Amygdala (tissue), 56 donors: ENCODE measurements around the gene CDKN2A.

Experiments used
- DNase-seq, 56 donors: peaks; one replicate each; lab custom pipeline; 2025; lab: John Stamatoyannopoulos, UW

Gene CDKN2A

DNA sequence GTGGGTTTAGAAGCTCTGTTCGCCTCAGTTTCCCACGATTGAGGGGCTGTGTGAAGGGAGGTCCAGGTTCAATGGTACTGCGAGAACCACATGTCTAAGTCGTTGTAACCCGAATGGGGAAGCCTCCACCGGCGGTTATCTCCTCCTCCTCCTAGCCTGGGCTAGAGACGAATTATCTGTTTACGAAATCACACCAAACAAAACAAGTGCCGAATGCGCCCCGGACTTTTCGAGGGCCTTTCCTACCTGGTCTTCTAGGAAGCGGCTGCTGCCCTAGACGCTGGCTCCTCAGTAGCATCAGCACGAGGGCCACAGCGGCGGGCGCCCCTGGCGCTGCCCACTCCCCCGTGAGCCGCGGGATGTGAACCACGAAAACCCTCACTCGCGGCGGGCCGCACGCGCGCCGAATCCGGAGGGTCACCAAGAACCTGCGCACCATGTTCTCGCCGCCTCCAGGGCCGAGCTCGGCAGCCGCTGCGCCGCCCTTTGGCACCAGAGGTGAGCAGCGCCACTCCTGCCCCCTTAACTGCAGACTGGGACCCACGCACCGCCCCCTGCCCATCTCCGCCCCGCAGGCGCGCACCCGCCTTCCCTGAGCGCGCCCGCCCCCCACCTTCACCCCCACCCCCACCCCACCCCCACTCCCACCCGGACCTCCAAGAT, at the start of gene CDKN2A:
TSS of gene CDKN2A (minus strand) at position 500 of the 663 bp plus-strand sequence.
- DNase-seq: peak in 10 of 56 donors; percentile 5 to 55 (median 44)

DNA sequence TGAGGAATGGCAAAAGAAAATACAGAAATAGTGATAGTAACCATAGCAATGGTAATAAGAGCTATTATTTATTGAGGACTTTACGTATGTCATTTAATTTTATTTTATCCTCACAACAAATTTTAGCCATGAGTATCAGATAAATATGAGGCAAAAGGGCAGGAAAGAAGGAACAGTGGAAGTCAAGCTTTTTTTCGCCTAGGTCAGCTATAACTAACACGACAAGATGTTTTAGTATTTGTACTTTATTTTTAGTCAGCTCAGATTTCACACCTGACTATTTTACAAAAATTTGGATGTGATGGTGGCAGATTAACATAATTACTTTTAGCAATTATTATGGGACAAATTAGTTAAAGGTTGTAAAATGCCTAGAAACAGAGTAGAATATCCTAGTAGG, 49.7 kb upstream of the CDKN2A start:
- DNase-seq: no peak

DNA sequence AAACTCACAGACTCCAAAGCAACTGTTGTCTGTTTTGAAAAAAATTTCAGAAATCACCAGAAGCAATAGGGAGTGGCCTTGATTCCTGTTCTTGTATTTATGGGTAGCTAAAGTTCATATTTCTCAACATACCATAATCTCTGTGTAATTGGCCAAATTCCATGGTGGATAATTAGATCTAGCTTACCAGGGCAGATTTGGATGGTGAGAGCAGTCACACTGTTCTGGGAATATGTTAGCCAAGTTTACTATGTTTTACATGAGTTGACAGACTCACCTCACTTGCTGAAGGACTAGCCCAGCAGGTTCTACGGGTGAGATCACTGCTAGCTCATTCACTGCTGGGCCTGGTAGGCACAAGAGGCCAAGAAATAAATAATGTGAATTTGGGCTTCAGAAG, 47.6 kb upstream of the CDKN2A start:
- DNase-seq: no peak

DNA sequence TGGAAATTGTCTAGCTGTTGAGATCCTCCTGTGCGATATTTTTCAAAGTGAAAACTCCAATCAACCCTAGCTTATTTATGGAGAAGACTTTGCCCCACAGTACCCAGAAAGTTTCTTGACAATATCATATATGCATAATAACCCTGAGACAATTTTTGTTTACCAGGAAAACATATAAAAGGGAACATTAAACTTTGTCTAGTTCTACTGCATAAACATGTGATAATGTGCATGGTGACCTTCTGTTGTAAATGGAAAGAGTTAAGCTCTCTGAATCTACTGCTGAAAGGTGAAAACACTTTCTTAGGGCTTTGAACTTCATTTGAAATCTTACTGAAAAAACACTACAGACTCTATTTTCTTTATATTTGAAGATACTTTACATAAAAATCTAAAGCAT, 47.2 kb upstream of the CDKN2A start:
- no peak for DNase-seq

DNA sequence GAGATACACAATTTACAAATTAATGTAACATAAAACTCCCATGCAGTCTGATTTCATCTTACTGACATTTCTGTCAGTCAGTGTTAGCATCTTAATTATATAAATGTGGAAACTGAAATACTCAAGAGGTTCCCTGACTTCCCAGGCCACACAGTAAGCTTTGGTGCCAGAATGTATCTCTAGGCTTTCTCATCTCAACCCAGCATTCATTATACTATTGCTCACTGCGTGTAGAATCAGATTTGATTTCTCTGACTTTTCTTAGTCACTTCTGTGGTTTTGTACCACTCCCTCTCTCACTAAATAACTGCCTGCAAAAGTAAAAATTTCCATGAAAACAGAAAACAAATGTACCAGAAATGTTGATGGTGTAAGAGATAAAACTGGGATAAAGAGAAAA, 46.6 kb upstream of the CDKN2A start:
- DNase-seq: no peak

DNA sequence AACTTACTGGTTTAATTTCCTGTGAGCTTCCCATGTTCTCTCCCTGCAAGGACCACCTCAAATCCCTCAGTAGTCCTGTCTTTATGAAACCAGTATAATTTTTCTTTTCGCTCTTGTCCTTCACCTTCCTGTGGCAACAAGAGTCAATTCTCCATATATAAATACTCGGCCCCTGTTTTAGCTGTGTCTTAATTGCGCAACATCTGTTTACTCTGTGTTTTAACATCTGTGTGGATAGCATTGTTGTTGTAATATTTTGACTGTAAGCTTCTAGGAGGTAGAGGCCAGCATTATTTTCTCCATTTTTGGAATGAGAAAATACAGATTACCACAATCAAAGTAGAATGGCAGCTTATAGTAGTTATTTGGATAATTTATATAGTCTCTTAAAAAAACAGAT, 45.1 kb upstream of the CDKN2A start:
- no peak for DNase-seq

DNA sequence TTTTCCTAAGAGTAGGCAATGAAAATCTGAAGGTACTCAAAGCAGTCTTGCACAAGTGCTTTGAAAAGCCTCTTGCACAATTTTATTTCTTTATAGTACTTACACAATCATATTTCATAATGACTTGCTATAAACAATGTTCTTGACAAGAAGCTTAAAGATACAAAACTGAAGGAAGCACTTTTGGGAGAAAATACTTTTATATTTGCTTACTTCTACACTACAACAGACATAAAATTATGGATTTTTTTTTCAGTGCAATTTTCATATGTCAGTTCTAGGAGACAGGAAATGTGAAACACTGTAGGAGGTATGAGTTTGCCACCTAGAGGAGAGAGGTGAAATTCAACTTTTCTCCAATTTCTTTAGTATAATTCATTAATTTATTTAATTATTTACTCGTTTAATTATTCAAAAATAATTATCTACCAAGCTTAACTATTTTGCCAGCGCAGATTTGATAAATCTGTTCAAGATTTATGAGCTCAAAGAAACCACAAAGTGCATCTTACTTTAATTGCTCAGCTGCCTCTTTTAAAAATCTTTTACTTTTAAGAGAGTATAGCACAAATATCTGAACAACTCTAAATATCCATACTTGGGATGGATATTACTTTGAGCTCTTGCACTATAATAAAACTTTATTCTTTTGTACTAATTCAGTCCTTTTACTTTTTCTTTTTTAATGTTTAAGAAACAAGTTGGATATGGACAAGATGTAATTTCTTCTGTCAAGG, 43.9 kb upstream of the CDKN2A start:
- no peak for DNase-seq

DNA sequence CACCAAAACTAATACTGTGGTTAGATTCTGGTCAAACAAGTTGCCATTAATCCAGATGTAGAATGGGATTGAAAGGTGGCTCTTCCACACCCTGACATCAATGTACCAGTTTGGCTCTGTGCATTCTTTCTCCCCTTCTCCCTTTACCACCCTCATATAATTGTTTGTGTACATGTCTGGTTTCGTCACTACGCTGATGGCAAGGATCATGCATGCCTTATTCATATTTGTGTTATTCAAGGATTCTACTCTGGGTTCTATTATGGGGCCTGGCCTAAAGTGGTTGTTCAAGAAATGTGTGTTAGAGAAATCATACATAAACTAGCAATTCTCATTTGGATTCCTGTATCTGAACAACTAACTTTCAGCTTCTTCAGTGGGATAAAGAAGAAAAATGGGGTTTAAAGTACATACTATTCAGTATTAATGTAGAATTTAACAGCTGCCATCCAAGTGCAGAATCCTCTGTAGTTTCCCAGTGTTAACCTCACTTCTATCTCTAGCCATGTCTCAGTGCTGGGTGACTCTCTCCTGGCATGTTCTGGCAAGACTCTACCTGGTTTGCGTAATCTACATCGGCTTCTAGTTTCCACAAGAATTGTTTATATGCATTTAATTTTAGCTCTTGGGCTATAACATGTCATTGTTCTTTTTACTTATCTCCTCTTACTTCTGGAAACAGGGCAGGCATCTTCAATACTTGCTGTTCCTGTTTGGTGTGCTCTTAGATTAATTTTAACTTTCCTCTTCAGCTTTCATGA, 42.9 kb upstream of the CDKN2A start:
- no peak for DNase-seq

DNA sequence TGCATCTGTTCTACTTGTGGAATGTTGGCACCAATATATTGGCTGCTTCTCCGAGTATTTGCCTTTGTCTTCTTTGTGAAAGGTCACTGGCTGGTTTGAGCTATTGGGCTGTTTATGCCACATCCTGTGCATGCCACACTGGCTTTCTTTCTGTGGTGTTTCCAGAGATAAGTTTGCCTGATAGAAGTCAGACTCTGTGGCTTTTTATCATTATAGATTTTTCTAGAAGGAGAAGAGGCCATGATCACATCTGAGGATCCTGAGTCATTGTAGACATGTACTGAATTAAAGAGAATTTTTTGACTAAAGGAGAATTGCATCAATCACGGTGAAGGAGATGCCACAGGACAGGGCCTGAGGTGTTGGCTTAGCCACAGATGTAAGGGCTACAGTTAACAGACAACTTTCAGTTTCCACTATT, 41.4 kb upstream of the CDKN2A start:
- DNase-seq: no peak

DNA sequence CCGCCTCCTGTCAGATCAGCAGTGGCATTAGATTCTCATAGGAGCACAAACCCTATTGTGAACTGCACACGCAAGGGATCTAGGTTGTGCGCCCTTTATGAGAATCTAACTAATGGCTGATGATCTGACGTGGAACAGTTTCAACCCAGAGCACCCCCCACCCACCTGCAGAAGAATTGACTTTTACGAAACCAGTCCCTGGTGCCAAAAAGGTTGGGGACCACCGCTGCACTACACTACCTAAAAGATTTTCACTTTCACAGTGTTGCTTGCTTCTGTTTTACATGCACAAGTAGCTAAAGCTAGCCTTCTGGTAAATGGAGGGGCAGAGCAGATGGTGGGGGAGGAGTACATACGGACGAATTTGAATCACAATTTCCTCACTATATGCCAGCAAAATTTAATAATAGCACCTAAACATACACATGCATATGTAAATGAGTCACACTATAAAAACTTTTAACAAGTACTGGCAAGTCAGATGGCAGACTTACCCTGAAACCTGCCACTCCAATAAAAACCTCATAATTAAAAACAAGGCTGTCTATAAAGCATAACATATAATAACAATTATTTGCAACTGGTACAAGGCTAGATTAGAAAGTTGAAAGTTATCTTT, 38.9 kb upstream of the CDKN2A start:
- no peak for DNase-seq

DNA sequence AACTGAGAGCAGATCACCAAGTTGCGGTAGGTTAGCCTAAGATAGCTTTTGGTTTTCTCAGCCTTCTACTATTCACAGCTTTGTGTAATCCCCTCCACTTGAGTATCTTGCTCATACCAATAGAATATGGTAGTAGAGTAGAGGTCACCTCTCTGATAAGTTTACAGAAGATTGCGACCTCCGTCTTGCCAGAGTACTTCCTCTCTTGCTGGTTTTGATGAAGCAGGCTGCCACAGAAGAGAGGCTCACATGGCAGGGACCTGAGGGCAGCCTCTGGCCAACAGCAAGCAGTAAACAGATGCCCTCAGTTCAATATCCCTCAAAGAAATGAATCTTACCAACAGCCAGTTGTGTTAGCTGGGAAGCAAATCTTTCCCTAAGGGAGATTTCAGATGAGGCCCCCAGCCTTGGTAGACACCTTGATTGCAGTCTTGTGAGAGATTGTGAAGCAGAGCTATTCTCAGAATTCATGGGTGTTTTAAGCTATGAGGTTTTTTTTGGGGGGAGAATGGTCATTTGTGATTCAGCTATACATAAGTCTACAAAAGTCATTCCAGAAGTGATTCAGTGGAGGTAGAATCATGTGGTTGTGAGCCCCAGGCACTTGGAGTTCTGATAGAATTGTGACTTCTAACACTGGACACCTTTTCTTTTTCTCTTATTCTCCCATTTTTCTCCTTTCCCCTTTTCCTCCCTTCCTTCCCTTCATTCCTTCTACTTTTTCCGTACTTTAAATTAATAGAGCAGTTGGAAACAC, 37.6 kb upstream of the CDKN2A start:
- DNase-seq: no peak

DNA sequence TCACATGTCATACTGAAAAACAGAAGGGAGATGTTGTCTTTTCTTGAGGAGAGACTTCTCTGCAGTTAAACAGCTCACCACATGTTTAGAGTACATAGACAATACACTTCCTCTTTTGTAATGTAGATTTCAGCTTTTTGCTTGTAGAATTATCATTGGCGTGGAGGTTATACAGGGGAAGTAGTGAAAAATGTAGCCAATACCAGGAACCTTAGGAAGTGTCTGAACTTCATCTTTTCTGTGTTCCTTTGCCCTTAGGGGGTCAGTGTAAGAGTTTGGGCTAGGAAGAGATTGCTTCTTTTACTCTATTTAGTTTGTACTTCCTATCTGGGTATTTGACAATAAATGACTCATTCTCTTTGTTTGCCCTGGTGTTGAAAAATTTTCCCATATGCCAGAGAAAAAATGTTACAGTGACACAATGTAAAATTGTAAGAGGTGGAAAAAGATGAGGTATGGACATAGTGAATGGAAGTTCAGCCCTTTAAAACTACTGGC, 36.0 kb upstream of the CDKN2A start:
- DNase-seq: no peak

DNA sequence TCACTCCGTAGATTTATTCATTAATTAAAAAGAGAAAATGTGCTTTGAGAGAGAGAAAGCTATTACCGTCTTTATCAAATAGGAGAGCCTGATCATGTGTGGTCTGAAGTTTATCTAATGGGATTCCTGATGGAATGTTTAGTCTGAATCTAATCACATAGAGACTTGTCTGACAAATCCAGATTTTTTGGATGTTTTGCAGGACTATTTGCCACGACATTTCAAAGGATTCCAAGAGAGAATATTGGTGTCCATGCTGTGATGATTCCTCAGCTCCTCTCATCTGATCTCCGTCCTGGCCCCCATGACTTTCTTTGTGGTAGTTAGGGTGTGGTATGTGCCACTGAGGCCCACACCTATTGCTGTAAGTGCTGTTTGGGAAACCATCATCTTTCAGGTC, 35.0 kb upstream of the CDKN2A start:
- DNase-seq: no peak

DNA sequence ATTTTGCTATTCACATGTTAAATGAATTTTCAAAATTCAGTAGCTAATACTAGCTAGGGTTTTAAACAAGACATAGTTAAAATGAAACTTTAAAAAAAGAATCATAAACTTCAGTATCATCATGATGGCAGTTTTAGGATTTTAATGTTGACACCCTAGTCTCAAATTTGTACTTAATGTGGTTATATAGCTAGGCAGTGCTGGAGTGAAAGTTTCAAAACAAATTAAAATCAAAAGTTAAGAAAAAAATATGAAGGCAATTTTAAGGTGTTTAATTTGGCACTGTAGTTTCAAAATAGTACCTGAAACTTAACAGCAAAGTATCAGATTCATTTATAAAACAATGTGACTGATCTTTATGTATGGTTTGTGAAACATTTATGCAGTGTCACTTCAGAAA, 34.2 kb upstream of the CDKN2A start:
- no peak for DNase-seq

DNA sequence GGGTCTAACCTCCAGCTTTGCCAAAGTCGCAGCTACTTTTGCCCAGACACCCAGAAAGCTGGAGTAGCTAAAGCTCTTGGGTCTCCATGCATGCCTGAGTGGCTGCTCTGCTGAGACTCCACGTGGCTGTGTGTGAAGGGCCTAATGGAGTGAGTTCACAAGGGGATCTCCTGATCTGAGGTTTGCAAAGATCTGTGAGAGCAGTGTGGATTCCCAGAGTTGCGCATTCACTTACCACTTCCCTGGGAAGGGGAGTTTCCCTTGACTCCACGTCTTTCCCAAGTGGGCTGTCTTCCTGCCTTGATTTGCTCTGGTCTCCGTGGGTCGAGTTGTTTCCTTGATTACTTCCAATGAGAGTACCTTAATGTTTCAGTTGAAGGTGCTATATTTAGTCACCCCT, 32.5 kb upstream of the CDKN2A start:
- no peak for DNase-seq

DNA sequence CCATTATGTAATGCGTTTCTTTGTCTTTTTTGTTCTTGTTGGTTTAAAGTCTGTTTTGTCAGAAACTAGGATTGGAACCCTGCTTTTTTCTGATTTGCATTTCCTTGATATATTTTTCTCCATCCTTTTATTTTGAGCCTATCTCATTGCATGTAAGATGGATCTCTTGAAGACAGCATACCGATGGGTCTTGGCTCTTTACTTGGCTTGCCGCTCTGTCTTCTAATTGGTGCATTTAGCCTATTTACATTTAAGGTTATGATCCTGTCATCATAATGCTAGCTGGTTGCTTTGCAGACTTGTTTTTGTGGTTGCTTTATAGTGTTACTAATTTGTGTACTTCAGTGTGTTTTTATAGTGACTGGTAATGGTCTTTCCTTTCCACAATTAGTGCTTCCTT, 28.2 kb upstream of the CDKN2A start:
- no peak for DNase-seq

DNA sequence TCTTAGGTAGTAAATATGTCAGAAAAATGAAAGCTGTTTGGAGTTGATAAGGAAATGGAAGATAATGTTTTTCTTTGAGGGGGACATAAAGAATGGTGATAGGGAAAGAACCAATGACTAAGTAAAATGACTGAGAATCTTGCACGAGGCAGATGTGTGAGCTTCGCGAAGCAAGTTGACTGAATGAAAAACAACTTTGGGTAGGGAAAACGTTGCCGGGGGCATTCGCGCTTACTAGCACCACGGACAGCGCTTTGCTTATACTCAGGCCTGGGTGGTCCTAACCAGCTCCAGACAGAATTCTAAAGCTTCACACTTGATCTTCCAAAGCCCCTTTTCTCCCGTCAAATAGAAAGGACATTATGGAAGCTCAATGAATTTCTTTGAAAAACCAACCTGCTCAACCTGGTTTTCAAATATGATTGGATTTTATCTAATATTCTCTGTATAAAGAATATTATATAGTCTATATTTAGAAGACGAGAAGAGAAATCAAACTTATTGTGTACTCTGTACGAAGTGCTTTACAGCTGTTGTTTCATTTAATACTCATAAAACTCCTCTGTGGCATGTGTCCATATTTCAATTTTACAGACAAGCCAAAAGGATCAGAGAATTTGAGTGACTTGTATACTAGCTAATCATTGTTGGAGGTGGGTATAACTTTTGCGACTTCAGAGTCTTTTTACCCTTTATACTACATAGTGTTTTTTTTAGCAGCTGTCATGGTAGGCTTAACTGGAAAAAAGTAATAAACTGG, 16.9 kb upstream of the CDKN2A start:
- no peak for DNase-seq

DNA sequence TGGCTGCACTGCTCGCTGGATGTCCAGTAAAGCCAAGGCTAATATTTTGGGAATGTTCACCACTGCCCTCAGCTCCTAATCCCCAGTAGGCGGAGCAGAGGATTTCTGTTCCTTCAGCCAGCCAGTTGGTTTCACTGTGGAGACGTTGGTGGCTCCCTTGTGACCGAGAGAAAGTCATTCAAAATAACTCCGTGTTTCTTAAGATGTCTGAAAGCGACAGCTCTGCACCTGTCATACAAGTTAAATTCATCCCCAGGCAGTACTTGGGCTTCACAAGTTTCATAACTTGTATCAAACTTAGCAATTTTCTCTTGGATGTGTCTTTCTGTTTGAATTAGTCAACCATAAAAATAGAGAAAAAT, 15.3 kb upstream of the CDKN2A start:
- no peak for DNase-seq

DNA sequence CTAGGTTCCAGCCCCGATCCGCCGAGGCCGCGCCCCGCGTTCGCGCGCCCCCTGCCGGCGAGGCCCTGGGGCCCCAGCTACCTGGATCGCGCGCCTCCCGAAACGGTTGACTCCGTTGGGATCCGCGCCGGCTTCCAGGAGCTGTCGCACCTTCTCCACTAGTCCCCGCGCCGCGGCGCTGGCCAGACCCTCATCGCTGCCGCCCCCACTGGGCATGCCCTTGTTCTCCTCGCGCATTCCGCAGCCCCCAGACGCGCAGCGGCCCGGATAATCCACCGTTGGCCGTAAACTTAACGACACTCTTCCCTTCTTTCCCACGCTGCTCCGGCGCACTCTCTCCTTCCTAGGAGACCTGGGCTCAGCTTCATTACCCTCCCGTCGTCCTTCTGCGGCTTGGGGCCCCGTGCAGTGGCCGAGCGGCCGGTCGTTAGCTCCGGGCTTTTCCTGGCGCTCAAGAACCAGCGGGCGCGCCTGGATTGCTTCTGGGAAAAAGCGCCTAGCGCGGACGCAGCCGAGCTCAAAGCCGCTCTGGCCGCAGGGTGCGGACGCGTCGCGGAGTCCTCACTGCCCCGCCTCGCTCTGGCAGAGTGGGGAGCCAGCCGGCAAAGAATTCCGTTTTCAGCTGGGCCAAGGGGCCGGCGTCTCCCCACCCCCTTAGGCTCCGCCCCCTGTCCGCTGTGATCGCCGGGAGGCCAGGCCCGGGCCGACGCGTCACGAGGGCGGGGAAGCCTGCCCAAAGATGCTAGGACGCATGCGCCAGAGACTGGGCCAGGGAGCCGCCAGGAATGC, 14.7 kb upstream of the CDKN2A start, which contains the start of gene CDKN2B:
TSS of gene CDKN2B (minus strand) at position 589 of the 789 bp plus-strand sequence. CDS start at position 237, 352 bp downstream.
- DNase-seq: peak; percentile 30 to 94 (median 86)
